ENCODE measurements around the gene ZNF185.
"Not testable (repeated sequence)": the region's sequence is repeated elsewhere in the genome, so short reads cannot be mapped to it uniquely, and the experiment has no call there.

Gene ZNF185

DNA sequence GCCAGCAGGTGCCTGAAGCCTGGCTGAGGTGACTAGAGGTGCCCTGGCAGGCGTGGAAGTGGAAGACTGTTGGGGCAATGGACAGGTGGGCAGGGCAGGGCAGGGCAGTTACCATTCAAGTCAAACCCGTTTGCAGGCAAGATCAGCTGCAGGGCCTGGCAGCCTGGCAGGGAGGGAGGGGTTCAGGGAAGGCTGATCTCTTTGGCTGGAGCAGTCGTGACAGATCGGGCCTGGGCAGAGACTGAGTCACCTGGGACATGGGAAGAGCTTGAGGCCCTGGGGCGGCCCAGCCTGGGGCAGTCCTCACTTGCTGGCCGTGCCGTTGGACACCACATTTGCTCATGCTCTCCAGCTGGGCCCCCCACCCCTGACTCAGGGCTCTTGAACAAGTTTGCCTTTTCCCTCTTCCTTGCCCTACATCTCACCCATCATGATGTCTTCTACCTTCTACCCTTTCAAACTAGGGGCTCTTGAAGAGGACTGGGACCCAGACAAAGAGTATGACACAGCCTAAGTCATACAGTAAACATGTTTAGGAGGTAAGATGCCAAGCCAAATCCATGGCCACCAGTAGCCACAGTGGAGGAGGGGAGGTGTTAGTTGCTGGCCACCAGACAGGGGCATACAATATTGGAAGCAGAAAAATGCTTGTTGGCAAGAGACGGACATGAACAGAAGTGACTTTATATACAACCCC lies 2.0 kb upstream of the ZNF185 start:
- DNase-seq, result no peak

DNA sequence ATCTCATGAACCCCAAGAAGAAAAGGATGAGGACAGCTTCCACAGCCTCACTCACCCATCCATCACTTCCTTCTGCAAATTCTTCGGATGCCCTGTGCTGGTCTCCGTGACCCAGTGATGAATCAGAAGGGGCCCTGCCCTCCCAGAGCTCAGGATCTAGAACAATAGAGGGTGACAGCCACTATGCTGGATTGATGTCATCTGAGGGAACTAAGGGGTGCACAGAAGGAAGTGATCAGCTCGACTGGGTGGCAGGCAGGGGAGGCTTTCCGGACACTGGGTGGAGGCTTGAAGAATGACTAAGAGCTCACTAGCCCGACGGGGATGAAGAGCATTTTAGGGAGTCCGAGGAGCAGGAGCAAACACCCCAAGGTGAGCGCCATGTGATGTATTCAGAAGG lies 1.4 kb upstream of the ZNF185 start:
- no peak for DNase-seq

DNA sequence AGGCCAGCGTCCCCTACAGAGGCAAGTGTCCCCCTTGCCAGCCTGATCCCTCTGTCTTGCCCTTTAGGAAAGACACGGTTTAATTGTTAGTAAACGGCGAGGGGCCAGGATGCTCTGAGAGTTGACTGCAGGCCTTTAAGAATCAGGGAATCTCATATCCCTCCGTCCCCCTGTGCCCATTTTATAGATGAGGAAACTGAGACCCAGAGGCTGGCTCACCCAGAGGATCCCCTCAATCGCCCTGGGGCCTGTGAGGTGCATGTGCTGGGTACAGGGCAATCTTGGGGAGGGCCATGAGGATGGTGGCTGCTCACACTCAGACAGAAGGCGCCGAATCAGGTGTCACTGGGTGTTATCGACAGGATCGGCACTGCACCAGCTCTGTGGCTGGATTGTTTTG lies 575 bp downstream of the ZNF185 start:
- no peak for DNase-seq

DNA sequence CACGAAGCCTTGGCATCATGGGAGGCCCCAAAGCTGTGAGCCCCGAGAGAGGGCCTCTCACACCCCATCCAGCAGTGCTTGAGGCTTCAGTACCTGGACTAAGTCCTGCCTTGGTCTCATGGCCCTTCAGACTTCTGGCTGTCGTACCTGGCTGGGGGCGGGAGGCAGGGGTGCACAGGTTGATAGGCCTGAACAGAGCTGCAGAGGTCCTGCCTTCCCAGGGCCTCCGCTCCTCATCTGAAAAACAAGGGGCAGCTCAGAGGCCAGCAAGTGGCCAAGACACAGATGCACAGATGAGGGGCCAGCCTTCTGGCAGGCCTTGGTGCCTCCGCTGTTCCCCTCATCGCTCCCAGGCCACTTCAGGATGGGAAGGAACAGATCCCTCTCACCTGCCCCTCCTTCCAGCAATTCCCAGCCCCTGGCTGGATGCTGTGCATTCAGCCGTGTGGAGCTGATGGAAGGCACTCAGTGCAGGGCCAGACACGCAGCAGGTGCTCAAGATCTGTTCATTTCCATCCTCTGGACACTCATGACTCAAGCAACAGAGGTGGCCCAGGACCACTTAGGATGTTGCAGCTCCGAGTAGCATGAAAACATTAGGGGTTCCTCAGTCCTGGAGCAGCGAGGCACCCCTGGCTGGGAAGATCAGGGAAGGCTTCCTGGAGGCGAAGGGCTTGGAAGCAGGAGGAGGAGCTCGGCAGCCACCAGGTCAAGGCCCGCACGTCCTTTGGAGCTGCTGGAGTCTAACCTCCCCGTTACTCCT lies 1.4 kb downstream of the ZNF185 start:
- DNase-seq, result no peak

DNA sequence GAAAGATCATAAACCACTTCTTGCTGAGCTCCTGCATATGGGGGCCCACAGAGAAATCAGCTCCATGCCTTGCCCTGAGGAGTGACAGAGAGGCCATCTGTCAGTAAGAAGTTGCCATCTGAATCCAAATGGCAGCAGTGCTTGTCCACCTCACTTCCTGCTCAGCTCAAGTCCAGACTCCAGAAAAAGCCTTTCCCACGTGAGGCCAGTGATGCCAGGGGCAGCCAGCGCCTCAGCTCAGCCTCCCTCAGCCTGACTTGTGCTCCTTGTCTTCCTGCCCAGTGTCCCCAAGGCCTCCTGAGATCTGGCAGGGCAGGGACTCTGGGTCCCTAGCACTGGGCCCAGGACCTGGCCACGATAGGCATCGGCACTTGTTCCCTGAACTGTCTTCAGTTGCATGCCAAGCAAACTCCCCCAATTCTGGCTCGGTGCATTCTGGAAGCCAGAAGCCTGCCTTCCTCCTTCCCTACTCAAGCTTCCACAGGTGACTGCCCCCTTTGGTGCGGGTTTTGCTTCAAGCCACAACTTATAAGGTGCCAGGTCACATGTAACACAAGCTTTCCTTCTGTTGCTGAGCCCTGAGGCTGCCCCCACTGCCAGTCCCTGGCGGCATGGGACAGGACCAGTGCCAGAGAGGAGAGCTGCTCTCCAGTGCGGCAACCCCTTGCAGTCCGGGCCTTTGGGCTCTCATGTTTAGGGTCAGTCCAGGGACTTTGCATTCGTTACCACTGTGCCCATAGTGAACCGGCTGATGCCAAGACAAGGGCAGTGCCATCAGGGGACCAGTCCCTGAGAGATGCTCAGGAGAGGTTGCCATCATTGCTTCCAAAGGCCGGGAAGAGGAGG lies 2.2 kb downstream of the ZNF185 start:
- DNase-seq, result no peak

DNA sequence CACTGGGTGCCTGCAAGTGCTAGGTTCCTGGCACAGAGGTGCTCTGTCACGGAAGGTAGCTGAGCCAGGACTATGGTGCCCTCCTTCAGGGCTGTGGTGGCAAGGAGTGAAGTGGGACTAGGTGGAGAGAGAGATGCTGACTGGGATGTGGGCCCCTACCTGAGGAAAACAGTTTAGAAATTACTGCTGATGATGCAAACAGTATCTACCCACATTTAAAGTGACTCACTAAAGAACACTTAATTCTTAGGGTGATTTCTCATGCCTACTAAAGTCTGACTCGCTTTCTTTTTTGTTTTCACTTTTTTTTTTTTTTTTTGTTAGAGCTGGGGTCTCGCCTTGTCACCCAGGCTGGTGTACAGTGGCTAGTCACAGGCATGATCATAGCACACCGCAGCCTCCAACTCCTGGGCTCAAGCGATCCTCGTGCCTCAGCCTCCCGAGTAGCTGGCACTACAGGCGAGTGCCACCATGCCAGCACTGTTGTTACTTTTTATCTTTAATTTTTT lies 3.1 kb downstream of the ZNF185 start:
- DNase-seq, result no peak

DNA sequence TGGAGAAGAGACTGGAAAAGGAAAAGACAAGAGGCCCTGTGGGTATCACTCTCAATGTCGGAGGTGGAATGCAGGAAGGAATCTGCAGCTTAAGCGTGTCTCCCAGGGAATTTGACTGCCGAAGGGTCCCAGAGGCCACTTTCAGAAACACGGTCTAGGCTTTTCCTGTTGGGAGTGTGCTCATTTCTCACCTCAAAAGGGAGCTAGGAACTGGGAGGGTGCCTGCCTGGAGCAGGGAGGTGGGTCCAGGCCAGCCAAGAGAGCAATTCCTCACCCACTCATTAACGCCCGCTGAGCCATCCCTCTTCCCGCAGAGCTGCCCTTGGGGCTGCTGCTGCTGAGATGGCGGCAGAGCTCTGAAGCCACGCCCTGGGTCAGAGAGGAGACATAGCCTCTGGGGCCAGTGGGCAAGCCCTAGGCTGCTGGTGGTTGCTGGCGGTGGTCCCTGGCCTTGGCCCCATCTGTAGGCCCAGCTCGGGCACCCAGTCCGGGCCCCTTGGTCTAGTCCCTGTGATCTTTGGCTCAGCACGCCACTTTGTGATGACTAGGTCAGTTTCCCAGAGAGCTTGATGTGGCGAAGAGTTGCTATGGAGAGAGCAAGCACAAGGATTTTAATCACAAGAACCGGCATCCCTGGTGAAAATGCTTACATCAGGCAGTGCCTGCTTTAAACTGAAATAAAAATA lies 4.1 kb downstream of the ZNF185 start:
- DNase-seq, result no peak

DNA sequence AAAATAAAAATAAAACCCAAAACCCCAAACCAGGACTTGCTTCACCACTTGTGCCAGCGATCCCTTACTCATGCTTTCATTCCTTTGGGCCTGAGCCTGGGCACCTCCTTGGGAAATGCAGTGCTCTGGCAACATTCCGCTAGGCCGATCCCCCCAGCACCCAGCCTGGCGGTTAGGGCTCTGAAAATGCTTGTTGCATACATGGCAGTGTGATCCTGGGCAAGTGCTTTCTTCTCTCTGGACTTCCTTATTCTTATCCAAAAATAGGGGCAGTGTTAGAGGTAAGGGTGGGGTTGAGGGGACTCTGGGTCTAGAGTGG lies 4.6 kb downstream of the ZNF185 start:
- DNase-seq, result no peak

DNA sequence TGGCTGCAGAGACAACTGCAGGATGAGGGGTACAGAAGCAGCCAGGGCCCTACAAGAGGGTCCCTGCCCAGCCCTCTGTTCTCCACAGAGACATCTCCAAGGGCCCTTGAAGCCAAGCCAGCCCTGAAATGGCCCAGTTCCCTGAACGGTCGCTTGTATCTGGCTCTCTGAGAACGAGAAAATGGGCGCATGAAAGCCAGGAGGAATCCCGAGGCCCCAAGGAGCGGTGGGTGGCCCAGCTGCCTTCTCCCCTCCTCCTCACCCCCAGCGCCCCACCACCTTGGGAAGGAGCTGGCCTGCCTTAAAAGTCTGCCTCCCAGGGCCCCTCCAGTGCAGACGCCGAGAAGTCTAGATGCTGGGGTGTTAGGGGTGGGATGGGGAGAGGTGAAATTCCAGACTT lies 5.7 kb downstream of the ZNF185 start:
- no peak for DNase-seq

DNA sequence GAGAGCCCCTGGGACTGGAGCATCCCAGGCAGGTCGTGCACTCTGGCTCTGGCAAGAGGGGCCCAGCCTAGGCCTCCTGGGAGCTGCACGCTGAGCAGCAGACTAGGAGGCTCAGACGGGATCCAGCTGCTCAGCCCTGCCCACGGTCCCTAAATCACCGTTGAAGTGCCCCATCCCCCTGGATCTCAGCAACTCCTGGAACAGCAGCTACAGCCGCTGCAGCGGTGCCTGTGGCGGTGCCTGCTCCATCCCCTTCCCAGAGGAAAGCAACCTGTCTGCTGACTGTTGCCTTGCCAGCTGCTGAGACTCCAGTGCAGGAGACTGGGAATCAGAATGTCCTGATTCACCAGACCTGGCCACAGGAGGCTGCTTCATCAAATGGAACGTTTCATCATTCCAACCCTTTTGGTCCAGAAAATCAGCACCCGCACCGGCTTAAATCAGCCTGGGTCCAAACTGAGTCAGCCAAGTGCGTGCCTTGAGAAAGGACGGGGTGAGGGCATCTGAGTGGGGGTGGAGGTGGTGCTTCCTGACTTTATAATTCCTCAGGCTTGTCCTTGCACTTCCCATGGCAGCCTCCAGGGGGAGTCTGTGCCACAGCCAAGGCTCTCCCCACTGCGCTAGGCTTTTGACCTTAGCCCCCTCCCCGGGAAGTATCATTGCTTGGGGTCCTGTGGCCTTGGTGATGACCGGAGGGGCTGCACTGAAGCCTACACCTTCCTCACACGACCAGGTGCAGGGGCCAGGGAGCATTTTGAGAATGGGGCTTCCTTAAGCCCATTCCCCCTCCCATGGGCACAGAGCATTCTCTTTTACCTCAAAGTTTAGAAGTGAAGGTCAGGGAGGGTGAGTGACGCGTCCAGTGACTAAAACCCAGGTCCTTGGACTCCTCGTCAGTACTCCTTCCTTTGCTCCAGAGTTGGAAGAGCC lies 6.5 kb downstream of the ZNF185 start:
- peak; percentile 17 for DNase-seq

DNA sequence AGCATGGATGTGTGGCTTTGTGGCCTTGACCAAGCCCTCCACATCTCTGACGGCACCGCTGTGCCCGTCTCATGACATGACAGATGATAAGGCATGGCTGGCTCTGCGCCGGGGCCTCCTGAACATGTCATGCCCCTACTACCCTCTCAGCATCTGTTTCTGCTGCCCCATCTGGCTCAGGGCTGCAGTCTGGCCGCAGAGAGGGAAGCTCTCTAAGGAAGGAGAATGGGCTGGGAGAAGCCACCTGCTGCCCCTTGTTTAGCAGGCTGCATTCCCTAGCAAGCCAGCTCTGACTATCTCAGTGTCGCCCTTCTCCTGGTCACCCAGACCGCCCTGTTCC lies 7.2 kb downstream of the ZNF185 start:
- DNase-seq, result no peak

DNA sequence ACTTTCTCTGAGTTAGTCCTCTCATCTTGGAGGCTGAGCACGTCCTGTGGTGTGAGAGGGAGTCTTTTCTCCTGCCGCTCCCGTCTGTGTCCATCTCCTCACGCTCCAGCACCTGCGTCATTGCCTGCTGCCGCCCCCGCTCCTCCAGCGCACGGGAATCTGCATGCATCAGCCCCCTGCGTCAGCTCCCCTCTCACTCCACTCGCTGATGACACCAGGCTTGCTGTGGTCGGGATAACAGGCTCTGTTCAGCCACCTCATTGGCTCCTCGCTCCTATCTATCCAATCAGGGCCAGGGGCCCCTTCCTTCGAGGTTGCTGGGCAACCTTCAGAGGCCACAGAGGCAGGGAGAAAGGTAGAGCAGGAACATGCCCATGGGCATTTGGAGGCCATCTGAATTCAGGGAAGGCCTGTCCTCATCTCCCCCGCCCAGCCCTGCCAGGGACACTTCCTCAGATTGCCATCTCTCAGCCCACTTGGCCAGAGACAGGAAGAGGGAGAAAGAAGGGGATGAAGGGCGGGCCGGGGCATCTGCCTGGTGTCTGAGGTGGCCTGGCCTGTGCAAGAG lies 9.3 kb downstream of the ZNF185 start:
- no peak for DNase-seq

DNA sequence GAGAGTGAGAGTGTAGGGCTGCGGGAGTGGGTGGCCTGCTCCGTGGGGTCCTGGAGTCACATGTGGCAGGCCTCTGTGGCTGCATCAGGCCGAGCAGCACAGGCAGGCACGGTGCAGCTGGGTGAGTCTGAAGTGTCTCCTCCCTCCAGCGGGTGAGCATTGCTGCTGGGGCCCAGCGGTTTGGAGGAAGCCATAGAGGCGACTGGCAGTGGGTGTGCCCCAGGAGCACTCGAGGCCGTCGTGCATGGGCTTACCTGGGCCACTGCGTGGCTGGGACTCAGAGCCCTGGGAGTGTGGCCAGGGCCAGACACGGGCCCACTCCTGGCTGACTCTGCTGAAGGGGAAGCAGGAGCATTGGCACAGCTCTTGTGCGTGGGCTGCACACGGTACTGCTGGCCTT lies 10.6 kb downstream of the ZNF185 start:
- no peak for DNase-seq

DNA sequence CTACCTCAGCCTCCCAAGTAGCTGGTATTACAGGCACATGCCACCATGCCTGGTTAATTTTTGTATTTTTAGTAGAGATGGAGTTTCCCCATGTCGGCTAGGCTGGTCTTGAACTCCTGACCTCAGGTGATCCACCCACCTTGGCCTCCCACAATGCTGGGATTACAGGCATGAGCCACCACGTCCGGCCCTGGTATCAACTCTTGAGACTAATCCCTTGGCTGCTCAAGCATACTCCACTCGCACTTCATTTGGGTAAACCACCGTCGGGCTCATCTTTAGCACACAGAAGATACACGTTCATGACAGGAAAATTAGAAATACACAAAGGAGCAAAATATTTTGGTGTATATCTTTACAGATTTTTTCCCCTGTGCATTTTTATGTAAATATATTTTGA lies 12.2 kb downstream of the ZNF185 start:
- not testable (repeated sequence) for DNase-seq

DNA sequence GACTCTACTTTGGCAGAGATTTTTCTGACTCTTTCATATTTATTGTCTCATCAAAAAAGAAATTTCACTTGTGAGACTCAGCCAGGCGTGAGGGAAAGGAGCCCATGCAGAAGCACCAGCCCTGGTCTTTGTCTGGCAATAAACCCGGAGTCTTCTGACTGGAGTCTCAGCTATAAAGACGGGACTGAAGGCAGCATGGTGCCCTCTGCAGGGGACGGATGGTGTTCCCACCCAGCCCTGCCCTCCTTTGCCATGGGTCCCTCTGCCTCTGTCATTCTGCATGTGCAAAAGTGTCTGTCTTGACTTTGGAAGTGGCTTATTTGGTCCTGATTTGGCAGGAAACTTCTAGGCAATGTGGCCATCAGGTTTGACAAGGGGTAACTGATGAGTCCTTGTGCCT lies 14.2 kb downstream of the ZNF185 start:
- no peak for DNase-seq

DNA sequence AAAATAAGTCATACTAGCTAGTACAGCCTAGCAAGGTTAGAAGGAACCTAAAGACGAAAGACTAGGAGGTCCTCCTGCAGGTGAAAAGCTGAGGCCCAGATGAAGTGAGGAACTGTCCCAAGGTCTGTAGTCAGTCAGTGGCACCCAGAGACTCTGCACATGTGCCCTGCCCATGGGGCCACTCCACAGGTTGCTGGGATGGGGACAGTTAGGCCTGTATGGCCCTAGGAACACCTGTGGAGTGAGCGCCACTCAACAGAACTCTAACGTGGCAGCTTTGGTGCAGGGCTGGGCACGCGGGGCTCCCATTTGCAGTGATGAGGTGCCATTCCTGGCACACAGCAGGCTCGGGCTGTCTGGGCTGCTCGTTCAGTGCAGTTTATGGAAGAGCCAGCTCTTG lies 14.8 kb downstream of the ZNF185 start:
- DNase-seq, result no peak

DNA sequence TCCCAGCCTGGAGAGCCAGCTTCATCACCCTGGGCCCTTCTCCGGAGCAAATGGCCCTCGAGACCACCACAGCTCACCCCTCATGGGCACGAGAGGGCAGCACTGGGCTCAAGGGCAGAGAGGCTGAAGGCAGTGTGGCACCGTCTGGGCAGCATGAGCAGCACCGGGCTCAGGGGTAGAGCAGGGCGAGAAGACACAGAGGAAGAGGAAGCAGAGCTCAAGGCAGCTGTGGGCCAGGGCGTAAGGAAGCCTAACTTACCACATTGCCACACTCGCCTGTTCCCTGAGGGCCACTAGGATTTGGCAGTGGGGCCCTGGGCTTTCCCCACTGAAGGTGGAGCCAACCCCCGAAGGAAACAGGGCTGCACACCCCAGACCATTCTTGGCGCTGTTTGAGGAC lies 15.5 kb downstream of the ZNF185 start:
- DNase-seq, result no peak

DNA sequence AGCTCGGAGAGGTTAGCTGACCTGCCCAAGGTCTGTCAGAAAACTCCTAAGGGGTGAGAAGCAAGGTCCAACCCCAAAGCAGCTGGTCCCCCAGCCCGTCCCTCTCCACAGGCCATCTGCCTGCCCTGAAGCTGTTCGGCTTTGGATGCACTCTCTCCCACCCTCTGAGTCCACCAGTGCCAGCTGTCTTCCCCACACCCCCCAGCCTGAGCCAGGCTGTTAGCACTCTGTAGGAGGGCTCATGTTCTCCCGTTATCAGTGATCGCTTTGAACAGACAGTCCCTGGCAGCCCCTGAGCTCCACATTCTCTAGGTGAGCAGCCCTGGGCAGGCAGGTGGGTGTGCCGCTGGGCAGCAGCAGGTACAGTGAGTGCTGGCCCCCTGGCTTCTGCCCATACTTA lies 16.0 kb downstream of the ZNF185 start:
- DNase-seq, result no peak

DNA sequence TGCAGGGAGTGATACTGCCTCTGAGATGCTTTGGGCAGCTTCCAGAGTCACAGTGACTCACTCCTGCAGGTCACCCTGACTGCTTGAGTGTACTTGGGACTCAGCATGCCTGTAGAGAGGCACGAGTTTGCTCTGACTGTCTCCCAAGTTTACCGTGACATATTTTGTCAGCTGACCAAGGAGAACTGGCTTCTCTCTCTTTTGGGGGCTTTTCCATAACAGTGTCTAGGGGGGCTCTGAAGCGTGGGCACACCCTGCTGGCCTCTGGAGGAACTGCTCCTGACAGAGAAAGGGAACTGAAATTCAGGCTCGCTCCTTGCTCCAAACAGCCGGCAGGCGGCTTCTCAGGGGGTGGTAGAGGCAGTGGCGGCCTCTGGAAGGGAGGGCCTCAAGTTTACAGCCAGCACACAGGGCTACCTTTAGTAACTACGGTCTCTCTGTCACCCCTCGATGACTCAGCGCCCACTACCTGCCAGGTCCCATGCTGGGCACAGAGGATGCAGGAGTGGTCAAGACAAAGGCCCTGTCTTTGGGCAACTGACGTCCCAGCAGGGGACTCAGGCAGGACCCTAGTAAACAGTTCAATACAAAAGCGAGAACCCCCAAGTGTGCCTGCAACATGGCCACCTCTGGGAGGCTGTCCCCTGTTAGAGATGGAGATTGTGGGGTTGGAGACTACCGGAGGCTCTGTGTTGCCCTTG lies 17.8 kb downstream of the ZNF185 start:
- DNase-seq, result no peak

DNA sequence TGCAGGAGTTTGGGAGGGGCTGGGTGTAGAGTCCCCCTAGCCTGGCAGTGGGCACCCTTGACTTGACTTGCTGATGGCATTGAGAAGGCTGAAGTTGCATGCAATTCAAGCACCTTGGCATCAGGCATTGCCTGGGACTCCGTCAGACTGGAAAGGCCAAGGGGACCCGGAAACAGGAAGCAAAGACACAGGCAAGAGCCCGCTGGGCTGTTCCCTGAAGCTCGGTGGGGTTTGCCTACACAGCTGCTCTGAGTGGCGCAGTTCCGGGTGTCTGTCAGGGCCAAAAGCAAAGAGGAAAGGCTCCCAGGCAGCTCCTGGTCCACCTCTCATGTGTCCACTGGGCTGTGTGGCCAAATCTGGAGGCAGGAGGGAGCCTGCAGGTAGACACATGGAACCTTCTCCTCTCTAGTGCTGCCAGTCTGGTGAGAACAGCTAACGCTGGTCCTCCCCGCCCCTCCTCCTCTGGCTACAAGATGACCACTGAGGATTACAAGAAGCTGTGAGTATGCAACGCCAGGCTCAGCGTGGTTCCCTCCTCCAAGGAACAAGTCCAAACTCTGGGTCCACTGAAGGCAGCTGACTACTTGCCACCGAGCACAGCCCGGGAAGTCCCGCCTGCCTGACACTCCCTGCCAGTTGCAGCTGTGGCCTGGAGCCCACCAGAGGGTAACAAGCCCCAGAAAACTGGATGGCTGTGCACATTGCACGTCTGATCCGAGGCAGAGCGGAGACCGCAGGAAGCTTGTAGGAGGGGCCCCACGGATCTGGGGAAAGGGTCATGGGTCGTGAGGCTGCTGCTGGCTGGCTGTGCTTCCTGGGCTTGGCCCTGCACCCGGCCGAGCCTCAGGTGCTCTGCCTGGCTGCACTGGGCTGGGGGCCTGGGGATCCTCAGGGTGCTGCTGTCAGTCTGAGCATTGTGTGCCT lies 20.1 kb downstream of the ZNF185 start:
- no peak for DNase-seq
